ENCODE measurements around the gene TUBB4A.

The TUBB4A gene

GRCh38 chr19:6491802-6492592 lies 10.1 kb downstream of the TUBB4A start:
- no peak for DNase-seq (ENCODE audit: low read depth)
- no peak for TF ChIP-seq CTCF (IDR thresholded peaks at IDR 0.05; ENCODE audit: insufficient read depth, low read depth, low read length, missing control alignments)
- H3K4me3 ChIP-seq (ENCODE audit: low read depth, low read length), result no peak overlapping the region

- no peak for TF ChIP-seq CTCF (IDR thresholded peaks at IDR 0.05; ENCODE audit: insufficient read depth, low read depth, low read length, missing control alignments)
- H3K4me3 ChIP-seq (ENCODE audit: low read depth, low read length), result peak overlapping the region; percentile 87
- DNase-seq (ENCODE audit: low read depth), result no peak
These were observed 12.0 kb downstream of the TUBB4A start for GRCh38 chr19:6490134-6490533.

- DNase-seq (ENCODE audit: low read depth), result peak; percentile 83
- peak overlapping the region; percentile 87 for H3K4me3 ChIP-seq (ENCODE audit: low read depth, low read length)
- no peak for TF ChIP-seq CTCF (IDR thresholded peaks at IDR 0.05; ENCODE audit: insufficient read depth, low read depth, low read length, missing control alignments)
These were observed 12.6 kb downstream of the TUBB4A start for GRCh38 chr19:6489278-6490061.

GRCh38 chr19:6484831-6485230 lies 17.3 kb downstream of the TUBB4A start:
- H3K4me3 ChIP-seq (ENCODE audit: low read depth, low read length), result no peak overlapping the region
- TF ChIP-seq CTCF (IDR thresholded peaks at IDR 0.05; ENCODE audit: insufficient read depth, low read depth, low read length, missing control alignments), result no peak
- no peak for DNase-seq (ENCODE audit: low read depth)

- H3K4me3 ChIP-seq (ENCODE audit: low read depth, low read length), result no peak overlapping the region
- no peak for DNase-seq (ENCODE audit: low read depth)
- TF ChIP-seq CTCF (IDR thresholded peaks at IDR 0.05; ENCODE audit: insufficient read depth, low read depth, low read length, missing control alignments), result no peak
These were observed 17.9 kb downstream of the TUBB4A start for GRCh38 chr19:6484230-6484629.

GRCh38 chr19:6483235-6483634 lies 18.9 kb downstream of the TUBB4A start:
- DNase-seq (ENCODE audit: low read depth), result no peak
- no peak for TF ChIP-seq CTCF (IDR thresholded peaks at IDR 0.05; ENCODE audit: insufficient read depth, low read depth, low read length, missing control alignments)
- no peak overlapping the region for H3K4me3 ChIP-seq (ENCODE audit: low read depth, low read length)
